Activated naive CD8-positive, alpha-beta T cell treated with anti-CD3 and anti-CD28 coated beads, Interleukin-2, amount 10 ng/mL, durations not matched to agents 7 days and 5 days (primary cell): ENCODE data around the gene MRC2. TPM values are rescaled to one million over a fixed set of nuclear protein-coding genes. Genes with fewer than 3 reads are reported as not detected.

Experiments
- ATAC-seq: fragments of 150-1000 bp; cut with Tn5 transposase; one replicate; pipeline ENCODE4 v1.10.0; 2021; ENCODE audit warnings: low read depth, moderate library complexity
- POLR2A ChIA-PET: fragments of 350-600 bp; sonication (Branson Sonifier 250); formaldehyde crosslinking; loops from one replicate; lab custom pipeline; 2021; ENCODE audit warnings: antibody characterized with exemption; lab: Charles Lee
- DNase-seq: peaks from one replicate; pipeline ENCODE4 v3.0.0; 2021
- H3K27ac Mint-ChIP-seq: one replicate; pipeline ENCODE4 v1.8.0; 2022; ENCODE audit warnings: mild to moderate bottlenecking, mixed read lengths
- H3K27me3 Mint-ChIP-seq: one replicate; pipeline ENCODE4 v1.8.0; 2022; ENCODE audit warnings: mild to moderate bottlenecking, moderate library complexity, mixed read lengths
- H3K36me3 Mint-ChIP-seq: one replicate; pipeline ENCODE4 v1.8.0; 2021; ENCODE audit warnings: mild to moderate bottlenecking, mixed read lengths
- H3K4me1 Mint-ChIP-seq: one replicate; pipeline ENCODE4 v1.8.0; 2021; ENCODE audit warnings: mixed read lengths
- H3K4me3 Mint-ChIP-seq: one replicate; pipeline ENCODE4 v1.8.0; 2022; ENCODE audit warnings: mild to moderate bottlenecking, moderate library complexity, mixed read lengths
- H3K9me3 Mint-ChIP-seq: one replicate; pipeline ENCODE4 v1.8.0; 2021; ENCODE audit warnings: mixed read lengths
- total RNA-seq, 2 experiments: library from RNA; stranded (reverse); gene quantifications; one replicate each; pipeline ENCODE4 v1.2.3, GENCODE V29; 2021

The MRC2 gene
- total RNA-seq, 2 experiments from 2014 or later, result 1.6 to 2.4 TPM

- peaks cover 45% of the 10 kb centered on the region for H3K27me3 Mint-ChIP-seq
- POLR2A ChIA-PET, result no interaction called here
- H3K9me3 Mint-ChIP-seq, result no peaks in the 10 kb centered on the region
- no peak overlapping the region for H3K27ac Mint-ChIP-seq
- DNase-seq (no peak), ATAC-seq (no peak)
- H3K4me3 Mint-ChIP-seq, result peak overlapping the region; percentile 80
- H3K4me1 Mint-ChIP-seq, result peaks cover 18% of the 10 kb centered on the region
- no peaks in the 10 kb centered on the region for H3K36me3 Mint-ChIP-seq
Observed at GRCh38 chr17:62653826-62654761, 26.6 kb downstream of the MRC2 start.

GRCh38 chr17:62655656-62656055 is 28.2 kb downstream of the MRC2 start:
- ATAC-seq (no peak), DNase-seq (no peak)
- POLR2A ChIA-PET, result interaction anchor here (0.9 kb wide), 1 partner anchor 764 kb away, joined by 4 read pairs; no protein-coding TSS in a partner anchor
- H3K27me3 Mint-ChIP-seq, result peaks cover 47% of the 10 kb centered on the region
- peaks cover 18% of the 10 kb centered on the region for H3K4me1 Mint-ChIP-seq
- no peak overlapping the region for H3K4me3 Mint-ChIP-seq
- peaks cover 6% of the 10 kb centered on the region for H3K9me3 Mint-ChIP-seq
- H3K27ac Mint-ChIP-seq, result no peak overlapping the region
- H3K36me3 Mint-ChIP-seq, result no peaks in the 10 kb centered on the region

GRCh38 chr17:62656446-62656845 is 29.0 kb downstream of the MRC2 start:
- no peak for DNase-seq
- Mint-ChIP-seq H3K9me3 (peaks cover 12% of the 10 kb centered on the region), H3K4me1 (peaks cover 18% of the 10 kb centered on the region), H3K27me3 (peaks cover 44% of the 10 kb centered on the region), H3K36me3 (peaks cover 4% of the 10 kb centered on the region), H3K4me3 (no peak overlapping the region), H3K27ac (no peak overlapping the region)
- no peak for ATAC-seq
- POLR2A ChIA-PET, result no interaction called here

GRCh38 chr17:62657145-62657665 is 29.7 kb downstream of the MRC2 start:
- no peak overlapping the region for H3K4me3 Mint-ChIP-seq
- POLR2A ChIA-PET, result no interaction called here
- H3K4me1 Mint-ChIP-seq, result peaks cover 12% of the 10 kb centered on the region
- no peak for ATAC-seq
- peaks cover 4% of the 10 kb centered on the region for H3K36me3 Mint-ChIP-seq
- H3K27me3 Mint-ChIP-seq, result peaks cover 38% of the 10 kb centered on the region
- no peak overlapping the region for H3K27ac Mint-ChIP-seq
- DNase-seq, result no peak
- H3K9me3 Mint-ChIP-seq, result peaks cover 13% of the 10 kb centered on the region

- Mint-ChIP-seq H3K27me3 (peaks cover 34% of the 10 kb centered on the region), H3K4me1 (peaks cover 9% of the 10 kb centered on the region), H3K9me3 (peaks cover 13% of the 10 kb centered on the region), H3K36me3 (peaks cover 4% of the 10 kb centered on the region), H3K4me3 (no peak overlapping the region), H3K27ac (no peak overlapping the region)
- DNase-seq, result no peak
- POLR2A ChIA-PET, result no interaction called here
- no peak for ATAC-seq
Observed at GRCh38 chr17:62657690-62658089, 30.2 kb downstream of the MRC2 start.

- H3K4me3 Mint-ChIP-seq, result no peak overlapping the region
- H3K27ac Mint-ChIP-seq, result no peak overlapping the region
- no peak for ATAC-seq
- POLR2A ChIA-PET, result no interaction called here
- peaks cover 13% of the 10 kb centered on the region for H3K9me3 Mint-ChIP-seq
- H3K27me3 Mint-ChIP-seq, result peaks cover 36% of the 10 kb centered on the region
- peaks cover 4% of the 10 kb centered on the region for H3K36me3 Mint-ChIP-seq
- DNase-seq, result no peak
- H3K4me1 Mint-ChIP-seq, result peaks cover 5% of the 10 kb centered on the region
Observed at GRCh38 chr17:62658136-62658920, 30.9 kb downstream of the MRC2 start.

GRCh38 chr17:62660629-62661118 is 33.2 kb downstream of the MRC2 start:
- POLR2A ChIA-PET, result no interaction called here
- Mint-ChIP-seq H3K9me3 (peaks cover 13% of the 10 kb centered on the region), H3K27me3 (peaks cover 30% of the 10 kb centered on the region), H3K36me3 (peaks cover 4% of the 10 kb centered on the region), H3K4me3 (no peak overlapping the region), H3K27ac (no peak overlapping the region), H3K4me1 (no peaks in the 10 kb centered on the region)
- DNase-seq (no peak), ATAC-seq (no peak)

- Mint-ChIP-seq H3K27me3 (peaks cover 25% of the 10 kb centered on the region), H3K4me3 (no peak overlapping the region), H3K4me1 (no peaks in the 10 kb centered on the region), H3K36me3 (peaks cover 4% of the 10 kb centered on the region), H3K27ac (no peak overlapping the region), H3K9me3 (peaks cover 13% of the 10 kb centered on the region)
- POLR2A ChIA-PET, result no interaction called here
- ATAC-seq (no peak), DNase-seq (no peak)
Observed at GRCh38 chr17:62661337-62661736, 33.9 kb downstream of the MRC2 start.

GRCh38 chr17:62662855-62663254 is 35.4 kb downstream of the MRC2 start:
- peaks cover 2% of the 10 kb centered on the region for H3K4me1 Mint-ChIP-seq
- POLR2A ChIA-PET, result no interaction called here
- H3K27ac Mint-ChIP-seq, result no peak overlapping the region
- DNase-seq, result no peak
- H3K36me3 Mint-ChIP-seq, result peaks cover 4% of the 10 kb centered on the region
- no peak overlapping the region for H3K4me3 Mint-ChIP-seq
- H3K9me3 Mint-ChIP-seq, result peaks cover 13% of the 10 kb centered on the region
- ATAC-seq, result no peak
- peaks cover 25% of the 10 kb centered on the region for H3K27me3 Mint-ChIP-seq

GRCh38 chr17:62663304-62663703 is 35.8 kb downstream of the MRC2 start:
- no peak overlapping the region for H3K4me3 Mint-ChIP-seq
- no peak overlapping the region for H3K27ac Mint-ChIP-seq
- peaks cover 4% of the 10 kb centered on the region for H3K36me3 Mint-ChIP-seq
- POLR2A ChIA-PET, result no interaction called here
- H3K9me3 Mint-ChIP-seq, result peaks cover 13% of the 10 kb centered on the region
- peaks cover 25% of the 10 kb centered on the region for H3K27me3 Mint-ChIP-seq
- DNase-seq (no peak), ATAC-seq (no peak)
- H3K4me1 Mint-ChIP-seq, result peaks cover 2% of the 10 kb centered on the region

- peak; percentile 8 for DNase-seq
- ATAC-seq, result no peak
- H3K36me3 Mint-ChIP-seq, result peaks cover 4% of the 10 kb centered on the region
- H3K4me3 Mint-ChIP-seq, result no peak overlapping the region
- H3K9me3 Mint-ChIP-seq, result peaks cover 13% of the 10 kb centered on the region
- H3K4me1 Mint-ChIP-seq, result peaks cover 2% of the 10 kb centered on the region
- H3K27me3 Mint-ChIP-seq, result peaks cover 16% of the 10 kb centered on the region
- POLR2A ChIA-PET, result no interaction called here
- no peak overlapping the region for H3K27ac Mint-ChIP-seq
Observed at GRCh38 chr17:62664336-62665120, 37.1 kb downstream of the MRC2 start.

GRCh38 chr17:62665599-62665998 is 38.1 kb downstream of the MRC2 start:
- POLR2A ChIA-PET, result no interaction called here
- DNase-seq, result peak; percentile 0
- H3K9me3 Mint-ChIP-seq, result peaks cover 8% of the 10 kb centered on the region
- peaks cover 2% of the 10 kb centered on the region for H3K4me1 Mint-ChIP-seq
- no peak overlapping the region for H3K27ac Mint-ChIP-seq
- peaks cover 9% of the 10 kb centered on the region for H3K27me3 Mint-ChIP-seq
- no peak overlapping the region for H3K4me3 Mint-ChIP-seq
- peaks cover 4% of the 10 kb centered on the region for H3K36me3 Mint-ChIP-seq
- ATAC-seq, result no peak
